Stimulated activated CD8-positive, alpha-beta memory T cell treated with anti-CD3 and anti-CD28 coated beads, Interleukin-7, amount 100 ng/mL, for 4 hours (primary cell): ENCODE results near the gene HORMAD2.

Source experiments
- DNase-seq, 2 donors: peaks; one replicate each; pipeline ENCODE4 v3.0.0-alpha.2; 2020; ENCODE audit warnings: low read depth in 2 of 2

The HORMAD2 gene

GRCh38 chr22:30079952-30080533 lies at the start of gene HORMAD2:
TSS of gene HORMAD2 (plus strand) at chr22:30080464. CDS start at chr22:30093953, 13,489 bp downstream.
- no peak for DNase-seq

- no peak for DNase-seq
Observed at GRCh38 chr22:30031328-30031727, 48.9 kb upstream of the HORMAD2 start.

GRCh38 chr22:30031764-30032455 lies 48.4 kb upstream of the HORMAD2 start:
- DNase-seq: no peak

GRCh38 chr22:30033137-30033536 lies 47.1 kb upstream of the HORMAD2 start:
- DNase-seq: no peak

- no peak for DNase-seq
Observed at GRCh38 chr22:30033901-30034300, 46.4 kb upstream of the HORMAD2 start.

GRCh38 chr22:30036656-30037055 lies 43.6 kb upstream of the HORMAD2 start:
- DNase-seq: no peak

GRCh38 chr22:30038219-30038618 lies 42.0 kb upstream of the HORMAD2 start:
- DNase-seq: no peak

- no peak for DNase-seq
Observed at GRCh38 chr22:30040499-30041260, 39.6 kb upstream of the HORMAD2 start.

- DNase-seq: no peak
Observed at GRCh38 chr22:30041475-30041874, 38.8 kb upstream of the HORMAD2 start.

GRCh38 chr22:30041881-30042280 lies 38.4 kb upstream of the HORMAD2 start:
- DNase-seq: no peak

- DNase-seq: no peak
Observed at GRCh38 chr22:30043161-30043560, 37.1 kb upstream of the HORMAD2 start.

- DNase-seq: no peak
Observed at GRCh38 chr22:30044369-30044768, 35.9 kb upstream of the HORMAD2 start.

- no peak for DNase-seq
Observed at GRCh38 chr22:30044881-30045493, 35.3 kb upstream of the HORMAD2 start.

- DNase-seq: no peak
Observed at GRCh38 chr22:30045494-30045887, 34.8 kb upstream of the HORMAD2 start.

GRCh38 chr22:30045901-30046715 lies 34.2 kb upstream of the HORMAD2 start:
- no peak for DNase-seq

- DNase-seq: no peak
Observed at GRCh38 chr22:30046716-30047363, 33.4 kb upstream of the HORMAD2 start.

- DNase-seq: no peak
Observed at GRCh38 chr22:30047364-30047738, 32.9 kb upstream of the HORMAD2 start.

- no peak for DNase-seq
Observed at GRCh38 chr22:30048681-30049080, 31.6 kb upstream of the HORMAD2 start.

GRCh38 chr22:30054067-30054763 lies 26.0 kb upstream of the HORMAD2 start:
- DNase-seq: no peak

GRCh38 chr22:30054764-30055069 lies 25.5 kb upstream of the HORMAD2 start:
- DNase-seq: no peak

- no peak for DNase-seq
Observed at GRCh38 chr22:30056015-30056414, 24.2 kb upstream of the HORMAD2 start.
